Astrocyte (in vitro differentiated cells and primary cell): ENCODE measurements around the gene TLK2. TPM values are rescaled to one million over a fixed set of nuclear protein-coding genes. Genes with fewer than 3 reads are reported as not detected.

Experiments
- DNase-seq: peaks from one replicate; pipeline ENCODE4 v3.0.0-alpha.2; 2010; ENCODE audit warnings: low read depth
- FAIRE-seq: peaks from 2 replicates; lab custom pipeline; 2011; peaks lifted over from hg19 to GRCh38; lab: Jason Lieb, UNC
- H2AFZ ChIP-seq: 2 replicates; pipeline ENCODE4 v1.6.0; 2012; ENCODE audit warnings: low read depth, low read length, inconsistent platforms
- H3K27ac ChIP-seq: 2 replicates; pipeline ENCODE4 v1.5.1; 2011; ENCODE audit warnings: low read depth, low read length, inconsistent platforms
- H3K27me3 ChIP-seq: 2 replicates; pipeline ENCODE4 v1.6.0; 2011; ENCODE audit warnings: low read length, inconsistent platforms; ENCODE audit not compliant: insufficient read depth
- H3K36me3 ChIP-seq: 2 replicates; pipeline ENCODE4 v1.5.1; 2011; ENCODE audit warnings: low read length, inconsistent platforms; ENCODE audit not compliant: insufficient read depth
- H3K4me1 ChIP-seq: 2 replicates; pipeline ENCODE4 v1.5.1; 2011; ENCODE audit warnings: low read length, inconsistent platforms; ENCODE audit not compliant: insufficient read depth
- H3K4me2 ChIP-seq: 2 replicates; pipeline ENCODE4 v1.6.0; 2012; ENCODE audit warnings: low read length, inconsistent platforms
- H3K4me3 ChIP-seq: 2 replicates; pipeline ENCODE4 v1.5.1; 2011; ENCODE audit warnings: low read depth, mild to moderate bottlenecking, low read length, inconsistent platforms; ENCODE audit not compliant: insufficient read depth
- H3K79me2 ChIP-seq: 2 replicates; pipeline ENCODE4 v1.6.0; 2012; ENCODE audit warnings: mild to moderate bottlenecking, low read length, inconsistent platforms; ENCODE audit not compliant: insufficient read depth
- H3K9ac ChIP-seq: 2 replicates; pipeline ENCODE4 v1.6.0; 2012; ENCODE audit warnings: mild to moderate bottlenecking, low read length, inconsistent platforms
- H3K9me3 ChIP-seq: 2 replicates; pipeline ENCODE4 v1.5.1; 2012; ENCODE audit warnings: low read depth, mild to moderate bottlenecking, low read length, inconsistent platforms; ENCODE audit not compliant: insufficient read depth
- H4K20me1 ChIP-seq: 2 replicates; pipeline ENCODE4 v1.6.0; 2012; ENCODE audit warnings: low read length, inconsistent platforms; ENCODE audit not compliant: insufficient read depth
- H3K27ac Mint-ChIP-seq: one replicate; pipeline ENCODE4 v1.8.0; 2021; ENCODE audit warnings: mild to moderate bottlenecking, mixed read lengths; ENCODE audit not compliant: unreplicated experiment
- H3K27me3 Mint-ChIP-seq: one replicate; pipeline ENCODE4 v1.8.0; 2021; ENCODE audit warnings: low read depth, mixed read lengths; ENCODE audit not compliant: unreplicated experiment
- H3K36me3 Mint-ChIP-seq: one replicate; pipeline ENCODE4 v1.8.0; 2021; ENCODE audit warnings: low read depth, mixed read lengths; ENCODE audit not compliant: unreplicated experiment
- H3K4me1 Mint-ChIP-seq: one replicate; pipeline ENCODE4 v1.8.0; 2021; ENCODE audit warnings: low read depth, mixed read lengths; ENCODE audit not compliant: unreplicated experiment
- H3K4me3 Mint-ChIP-seq: one replicate; pipeline ENCODE4 v1.8.0; 2021; ENCODE audit warnings: mild to moderate bottlenecking, moderate library complexity, mixed read lengths; ENCODE audit not compliant: unreplicated experiment
- H3K9me3 Mint-ChIP-seq: one replicate; pipeline ENCODE4 v1.8.0; 2021; ENCODE audit warnings: mild to moderate bottlenecking, mixed read lengths; ENCODE audit not compliant: unreplicated experiment
- EZH2 ChIP-seq: IDR thresholded peaks from 2 replicates; pipeline ENCODE4 v1.6.1; 2012; ENCODE audit warnings: mild to moderate bottlenecking, low read length, inconsistent platforms; ENCODE audit not compliant: insufficient read depth
- total RNA-seq: library from RNA; stranded (reverse); gene quantifications from 2 replicates; pipeline ENCODE4 v1.2.1, GENCODE V29; 2021
- TF ChIP-seq, protein P1 (sequence below): IDR thresholded peaks from 2 replicates; pipeline ENCODE4 v1.5.1; 2011; ENCODE audit warnings: low read depth, mild to moderate bottlenecking, inconsistent platforms, low read length, moderate library complexity; ENCODE audit not compliant: insufficient read depth

Gene TLK2
- total RNA-seq, 1 donor from 2014 or later = 53.0 TPM

DNA sequence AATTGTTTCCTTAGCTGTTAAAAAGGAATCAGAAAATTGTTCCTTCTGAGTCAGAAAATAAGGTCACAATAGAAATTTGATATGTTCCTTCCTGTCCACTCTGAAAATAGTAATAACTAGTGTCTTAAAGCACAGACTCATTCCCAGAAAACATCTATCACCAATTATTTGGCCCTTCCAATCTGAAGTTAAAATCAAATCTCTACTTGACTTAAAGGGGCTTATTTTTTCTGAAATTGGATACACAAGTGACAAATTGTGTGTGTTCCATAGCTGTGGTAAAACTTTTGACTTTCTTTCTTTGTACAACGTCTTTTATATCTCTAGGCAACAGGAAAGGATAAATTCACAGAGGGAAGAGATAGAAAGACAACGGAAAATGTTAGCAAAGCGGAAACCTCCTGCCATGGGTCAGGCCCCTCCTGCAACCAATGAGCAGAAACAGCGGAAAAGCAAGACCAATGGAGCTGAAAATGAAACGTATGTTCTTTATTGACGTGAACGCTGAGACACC is 94.3 kb downstream of the TLK2 start:
- peaks cover 12% of the 10 kb centered on the region for H3K79me2 ChIP-seq
- peaks cover 16% of the 10 kb centered on the region for H3K36me3 Mint-ChIP-seq
- FAIRE-seq (no peak), DNase-seq (peak; percentile 22)
- peaks cover 11% of the 10 kb centered on the region for H3K4me1 Mint-ChIP-seq
- H3K4me2 ChIP-seq = peak overlapping the region; percentile 22
- H3K9me3 ChIP-seq = no peaks in the 10 kb centered on the region
- peak overlapping the region; percentile 23 for H3K9ac ChIP-seq
- H3K4me3 ChIP-seq = no peak overlapping the region
- H3K4me3 Mint-ChIP-seq = no peak overlapping the region
- no peaks in the 10 kb centered on the region for H4K20me1 ChIP-seq
- H3K27ac Mint-ChIP-seq = peak overlapping the region; percentile 6
- TF ChIP-seq EZH2 = no peak
- TF ChIP-seq, protein P1, sequence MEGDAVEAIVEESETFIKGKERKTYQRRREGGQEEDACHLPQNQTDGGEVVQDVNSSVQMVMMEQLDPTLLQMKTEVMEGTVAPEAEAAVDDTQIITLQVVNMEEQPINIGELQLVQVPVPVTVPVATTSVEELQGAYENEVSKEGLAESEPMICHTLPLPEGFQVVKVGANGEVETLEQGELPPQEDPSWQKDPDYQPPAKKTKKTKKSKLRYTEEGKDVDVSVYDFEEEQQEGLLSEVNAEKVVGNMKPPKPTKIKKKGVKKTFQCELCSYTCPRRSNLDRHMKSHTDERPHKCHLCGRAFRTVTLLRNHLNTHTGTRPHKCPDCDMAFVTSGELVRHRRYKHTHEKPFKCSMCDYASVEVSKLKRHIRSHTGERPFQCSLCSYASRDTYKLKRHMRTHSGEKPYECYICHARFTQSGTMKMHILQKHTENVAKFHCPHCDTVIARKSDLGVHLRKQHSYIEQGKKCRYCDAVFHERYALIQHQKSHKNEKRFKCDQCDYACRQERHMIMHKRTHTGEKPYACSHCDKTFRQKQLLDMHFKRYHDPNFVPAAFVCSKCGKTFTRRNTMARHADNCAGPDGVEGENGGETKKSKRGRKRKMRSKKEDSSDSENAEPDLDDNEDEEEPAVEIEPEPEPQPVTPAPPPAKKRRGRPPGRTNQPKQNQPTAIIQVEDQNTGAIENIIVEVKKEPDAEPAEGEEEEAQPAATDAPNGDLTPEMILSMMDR = no peak
- H3K27ac ChIP-seq = peak overlapping the region; percentile 56
- peaks cover 12% of the 10 kb centered on the region for H3K36me3 ChIP-seq
- H3K27me3 Mint-ChIP-seq = no peaks in the 10 kb centered on the region
- peaks cover 4% of the 10 kb centered on the region for H3K4me1 ChIP-seq
- no peaks in the 10 kb centered on the region for H3K27me3 ChIP-seq
- H3K9me3 Mint-ChIP-seq = no peaks in the 10 kb centered on the region
- no peak overlapping the region for H2AFZ ChIP-seq

DNA sequence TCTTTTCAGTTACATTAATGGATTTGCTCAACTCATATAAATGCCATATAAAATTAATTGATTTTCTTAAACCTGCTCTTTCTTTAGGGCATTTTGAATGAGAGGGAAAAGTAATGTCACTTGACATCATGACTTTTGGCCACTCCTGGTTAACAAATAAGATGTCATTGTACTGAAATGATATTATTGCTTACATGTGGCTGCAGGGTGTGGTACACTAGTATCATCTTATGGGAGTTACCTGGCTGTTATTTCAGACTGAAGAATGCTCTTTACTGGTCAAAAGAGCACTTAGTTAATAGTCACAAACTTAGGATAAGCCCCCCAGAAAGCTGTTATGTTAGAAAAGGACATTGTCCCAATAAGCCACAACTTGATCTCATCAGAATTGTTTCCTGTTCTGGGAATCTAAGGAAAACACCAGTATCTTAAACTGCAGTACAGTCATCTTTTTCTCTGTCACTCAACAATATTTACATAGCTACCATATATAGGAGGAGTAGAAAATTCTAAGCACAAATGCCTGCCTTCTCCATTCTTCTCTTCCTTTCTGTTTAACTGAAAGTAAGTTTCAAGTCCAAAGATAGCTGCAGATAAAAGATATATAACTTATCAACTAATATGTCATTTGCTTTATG is 95.0 kb downstream of the TLK2 start:
- Mint-ChIP-seq H3K4me3 (no peak overlapping the region), H3K9me3 (no peaks in the 10 kb centered on the region)
- FAIRE-seq = no peak

More for the DNA sequence above, 95.0 kb downstream of the TLK2 start:
- H3K4me3 ChIP-seq = no peak overlapping the region
- peak overlapping the region; percentile 56 for H3K27ac ChIP-seq
- H3K79me2 ChIP-seq = peaks cover 12% of the 10 kb centered on the region
- peaks cover 12% of the 10 kb centered on the region for H3K36me3 ChIP-seq
- no peak for DNase-seq
- no peaks in the 10 kb centered on the region for H3K9me3 ChIP-seq
- no peaks in the 10 kb centered on the region for H3K27me3 Mint-ChIP-seq
- H3K9ac ChIP-seq = peak overlapping the region; percentile 23
- H2AFZ ChIP-seq = no peak overlapping the region
- H3K36me3 Mint-ChIP-seq = peaks cover 16% of the 10 kb centered on the region
- H3K4me1 Mint-ChIP-seq = peaks cover 11% of the 10 kb centered on the region
- no peak overlapping the region for H3K27ac Mint-ChIP-seq
- H3K4me1 ChIP-seq = peaks cover 4% of the 10 kb centered on the region
- TF ChIP-seq, protein P1 = no peak
- no peak for TF ChIP-seq EZH2
- H4K20me1 ChIP-seq = no peaks in the 10 kb centered on the region
- H3K4me2 ChIP-seq = peak overlapping the region; percentile 22
- H3K27me3 ChIP-seq = no peaks in the 10 kb centered on the region
